Endothelial cell of umbilical vein (primary cell): ENCODE results near the gene DNAJB8. TPM values are rescaled to one million over a fixed set of nuclear protein-coding genes. Genes with fewer than 3 reads are reported as not detected.
A peak's percentile ranks its signal among the peaks of the same experiment; 100 is the strongest.

ENCODE experiments used
- BruUV-seq: library from RNA; stranded (reverse); fragments of 400-500 nt; replicated peaks from 2 replicates; lab custom pipeline; 2021; lab: Mats Ljungman, UMichigan
- CTCF ChIA-PET: fragments of 300-600, 350-600 bp; sonication (Branson Sonifier 250); formaldehyde crosslinking; loops from one replicate; lab custom pipeline; 2021; ENCODE audit warnings: antibody characterized with exemption, inconsistent platforms; lab: Charles Lee
- POLR2A ChIA-PET: fragments of 300-600, 350-600 bp; sonication (Branson Sonifier 250); formaldehyde crosslinking; loops from one replicate; lab custom pipeline; 2021; ENCODE audit warnings: antibody characterized with exemption, inconsistent platforms; lab: Charles Lee
- DNase-seq: peaks from one replicate; pipeline ENCODE4 v3.0.0-alpha.2; 2011; ENCODE audit warnings: low read depth, low spot score
- FAIRE-seq: peaks from 2 replicates; lab custom pipeline; 2011; peaks lifted over from hg19 to GRCh38; lab: Jason Lieb, UNC
- H2AFZ ChIP-seq: 2 replicates; pipeline ENCODE4 v1.6.0; 2012; ENCODE audit warnings: low read depth, low read length, control low read depth, inconsistent platforms
- H3K27ac ChIP-seq: 2 replicates; pipeline ENCODE4 v1.5.1; 2011; ENCODE audit warnings: low read depth, mild to moderate bottlenecking, control low read depth, low read length, moderate library complexity; ENCODE audit not compliant: insufficient read depth
- H3K27me3 ChIP-seq, 2 experiments: 2 replicates each; pipeline versions ENCODE4 v1.6.0 to v1.6.1; 2011; ENCODE audit warnings: low read length in 2 of 2, mixed read lengths in 1 of 2; ENCODE audit not compliant: control insufficient read depth in 2 of 2, insufficient read depth in 2 of 2
- H3K36me3 ChIP-seq, 2 experiments: 2 replicates in 1 of 2; 3 replicates in 1 of 2; pipeline ENCODE4 v1.5.1; 2011; ENCODE audit warnings: low read length in 2 of 2, mild to moderate bottlenecking in 1 of 2, moderate library complexity in 1 of 2; ENCODE audit not compliant: control insufficient read depth in 2 of 2, insufficient read depth in 2 of 2; ENCODE audit errors: extremely low read depth in 1 of 2
- H3K4me1 ChIP-seq: 3 replicates; pipeline ENCODE4 v1.5.1; 2011; ENCODE audit warnings: mild to moderate bottlenecking, low read length; ENCODE audit not compliant: control insufficient read depth, insufficient read depth; ENCODE audit errors: extremely low read depth
- H3K4me2 ChIP-seq: 2 replicates; pipeline ENCODE4 v1.6.1; 2011; ENCODE audit warnings: low read length, control low read depth, mixed read lengths; ENCODE audit not compliant: insufficient read depth
- H3K4me3 ChIP-seq, 3 experiments: fragments of 200-600 bp in 1 of 3; sonication (generic), shearing (Covaris generic) in 1 of 3; replicated peaks in 1 of 3; 2 replicates each; pipeline ENCODE4 v1.5.1; 2011 to 2016; ENCODE audit warnings: control low read depth in 3 of 3, low read length in 3 of 3, mild to moderate bottlenecking in 2 of 3, inconsistent platforms in 1 of 3, low read depth in 1 of 3, moderate library complexity in 1 of 3; ENCODE audit not compliant: insufficient read depth in 1 of 3
- H3K79me2 ChIP-seq: 2 replicates; pipeline ENCODE4 v1.6.0; 2012; ENCODE audit warnings: low read length, inconsistent platforms; ENCODE audit not compliant: control insufficient read depth, insufficient read depth
- H3K9ac ChIP-seq: replicated peaks from 2 replicates; pipeline ENCODE3; 2011; ENCODE audit warnings: low read length, control low read depth; ENCODE audit not compliant: insufficient read depth; ENCODE audit errors: extremely low read depth
- H3K9me1 ChIP-seq: replicated peaks from 3 replicates; pipeline ENCODE4 v1.6.0; 2011; ENCODE audit warnings: mild to moderate bottlenecking, low read length; ENCODE audit not compliant: control insufficient read depth, insufficient read depth; ENCODE audit errors: extremely low read depth
- H3K9me3 ChIP-seq: replicated peaks from 2 replicates; pipeline ENCODE4 v1.5.1; 2012; ENCODE audit warnings: low read length, inconsistent platforms; ENCODE audit not compliant: control insufficient read depth, insufficient read depth
- H4K20me1 ChIP-seq: replicated peaks from 2 replicates; pipeline ENCODE3; 2011; ENCODE audit warnings: mild to moderate bottlenecking, low read length; ENCODE audit not compliant: control insufficient read depth, insufficient read depth; ENCODE audit errors: extremely low read depth
- FOS ChIP-seq: IDR thresholded peaks from 2 replicates; pipeline ENCODE4 v1.6.1; 2011; ENCODE audit warnings: mild to moderate bottlenecking, low read length, moderate library complexity, borderline replicate concordance; ENCODE audit not compliant: insufficient read depth
- GATA2 ChIP-seq: IDR thresholded peaks from 2 replicates; pipeline ENCODE4 v1.7.0; 2011; ENCODE audit warnings: low read depth, mild to moderate bottlenecking, moderate library complexity, mixed read lengths, low read length; ENCODE audit not compliant: insufficient read length, insufficient read depth
- JUN ChIP-seq: IDR thresholded peaks from 2 replicates; pipeline ENCODE4 v1.6.1; 2011; ENCODE audit warnings: borderline replicate concordance, low read depth; ENCODE audit not compliant: insufficient read length, insufficient read depth
- POLR2AphosphoS5 ChIP-seq: IDR thresholded peaks from 2 replicates; pipeline ENCODE4 v1.6.1; 2012; ENCODE audit warnings: low read depth, mild to moderate bottlenecking, control low read depth, low read length, moderate library complexity; ENCODE audit not compliant: insufficient read depth
- dilution Hi-C: fragments of 300-500 bp; cut with MboI; formaldehyde crosslinking; loops from one replicate; pipeline ENCODE4 v1.15.0; 2019; ENCODE audit warnings: low sequenced_read_pairs; ENCODE audit not compliant: extremely low pct_ligation_motif_present
- intact Hi-C: fragments of 100-400 bp; cut with micrococcal nuclease; formaldehyde crosslinking; loops from one replicate; pipeline ENCODE4 v1.10.0; 2022
- polyA plus RNA-seq, 4 experiments: library from polyadenylated mRNA; depleted of rRNA in 3 of 4; stranded (reverse) in 3 of 4; unstranded in 1 of 4; fragments of >200 nt; gene quantifications; 2 replicates each; pipeline versions ENCODE4 v1.2.1 to v1.2.3, GENCODE V29; 2011 to 2012; ENCODE audit warnings: missing spikeins in 1 of 4
- total RNA-seq: library from RNA; stranded (reverse); gene quantifications from 2 replicates; pipeline ENCODE4 v1.2.3, GENCODE V29; 2021
- TF ChIP-seq, protein P1 (sequence below): IDR thresholded peaks from 2 replicates; pipeline ENCODE4 v1.6.1; 2011; ENCODE audit not compliant: insufficient read depth, insufficient read length
- TF ChIP-seq, protein P2 (sequence below), 2 donors: IDR thresholded peaks; 1 replicate in 1 of 2; 2 replicates in 1 of 2; pipeline ENCODE4 v1.5.1; 2011; ENCODE audit warnings: low read length in 2 of 2, mild to moderate bottlenecking in 2 of 2, moderate library complexity in 2 of 2, control low read depth in 1 of 2, inconsistent platforms in 1 of 2, low read depth in 1 of 2; ENCODE audit not compliant: insufficient read depth in 1 of 2; ENCODE audit errors: extremely low read depth in 1 of 2

Gene DNAJB8
- total and polyA plus RNA-seq, 2 donors (not counting 3 experiments of a cell fraction or from before 2014, with no cell fraction given): not detected

DNA sequence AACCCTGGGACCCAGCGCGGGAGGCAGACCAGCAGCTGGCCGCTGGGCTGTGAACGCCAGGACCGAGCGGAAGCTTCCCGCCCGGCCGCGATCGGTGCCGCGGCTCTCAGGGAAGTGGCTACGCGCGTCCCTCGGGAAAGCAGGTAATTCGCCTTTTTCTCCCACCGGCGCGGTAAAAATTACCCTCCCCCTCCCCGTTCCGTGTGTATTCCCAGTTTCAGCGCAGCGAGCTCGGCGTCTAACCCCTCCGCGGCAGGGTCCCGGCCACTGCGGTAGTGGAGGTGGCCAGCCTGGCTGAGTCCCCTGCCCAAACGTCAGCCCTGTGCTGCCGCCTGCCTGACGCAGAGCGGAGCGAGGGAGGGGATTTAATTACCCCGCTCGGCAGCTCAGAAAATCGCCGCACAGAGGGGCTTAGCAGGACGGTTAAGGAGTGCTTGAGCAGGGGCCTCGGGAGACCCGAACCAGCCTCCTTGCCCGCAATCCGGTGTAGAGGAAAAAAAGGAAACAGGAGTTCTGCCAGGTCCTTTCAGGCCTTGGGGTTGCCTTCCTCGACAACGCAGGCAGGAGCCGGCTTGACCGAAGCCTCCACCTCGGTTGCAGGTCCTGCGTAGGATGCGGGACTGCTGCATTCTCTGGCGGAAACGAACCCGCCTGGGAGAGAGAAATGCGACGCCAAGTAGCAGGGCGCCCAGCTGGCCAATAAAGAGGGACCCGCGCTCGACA lies 23.4 kb upstream of the DNAJB8 start:
- Histone ChIP-seq H2AFZ (no peak overlapping the region), H3K4me3 (peak overlapping the region; percentile 77 to 95 (median 83)), H4K20me1 (no peaks in the 10 kb centered on the region), H3K4me2 (peak overlapping the region; percentile 76), H3K27ac (peak overlapping the region; percentile 97), H3K36me3 (peaks cover 0 to 6% of the 10 kb centered on the region in 2 experiments), H3K9me3 (no peaks in the 10 kb centered on the region), H3K79me2 (peaks cover 98% of the 10 kb centered on the region), H3K4me1 (peaks cover 14% of the 10 kb centered on the region), H3K27me3 (no peaks in the 10 kb centered on the region), H3K9ac (peak overlapping the region; percentile 94), H3K9me1 (no peaks in the 10 kb centered on the region)
- ChIA-PET POLR2A (no interaction called here), CTCF (interaction anchor here (0.8 to 2.5 kb wide), 16 partner anchors 7 to 118 kb away, joined by 3 to 23 read pairs (median 6); no protein-coding TSS in a partner anchor)
- FAIRE-seq (peak; percentile 58), DNase-seq (peak; percentile 77)
- intact Hi-C loops (loop anchor here (1.0 to 5.0 kb wide), 3 partner anchors 9 to 393 kb away; no protein-coding TSS in a partner anchor), dilution Hi-C loops (no loop called here)
- no TSS peak for BruUV-seq
- TF ChIP-seq, protein P1, sequence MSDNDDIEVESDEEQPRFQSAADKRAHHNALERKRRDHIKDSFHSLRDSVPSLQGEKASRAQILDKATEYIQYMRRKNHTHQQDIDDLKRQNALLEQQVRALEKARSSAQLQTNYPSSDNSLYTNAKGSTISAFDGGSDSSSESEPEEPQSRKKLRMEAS: no peak
- TF ChIP-seq, protein P2, sequence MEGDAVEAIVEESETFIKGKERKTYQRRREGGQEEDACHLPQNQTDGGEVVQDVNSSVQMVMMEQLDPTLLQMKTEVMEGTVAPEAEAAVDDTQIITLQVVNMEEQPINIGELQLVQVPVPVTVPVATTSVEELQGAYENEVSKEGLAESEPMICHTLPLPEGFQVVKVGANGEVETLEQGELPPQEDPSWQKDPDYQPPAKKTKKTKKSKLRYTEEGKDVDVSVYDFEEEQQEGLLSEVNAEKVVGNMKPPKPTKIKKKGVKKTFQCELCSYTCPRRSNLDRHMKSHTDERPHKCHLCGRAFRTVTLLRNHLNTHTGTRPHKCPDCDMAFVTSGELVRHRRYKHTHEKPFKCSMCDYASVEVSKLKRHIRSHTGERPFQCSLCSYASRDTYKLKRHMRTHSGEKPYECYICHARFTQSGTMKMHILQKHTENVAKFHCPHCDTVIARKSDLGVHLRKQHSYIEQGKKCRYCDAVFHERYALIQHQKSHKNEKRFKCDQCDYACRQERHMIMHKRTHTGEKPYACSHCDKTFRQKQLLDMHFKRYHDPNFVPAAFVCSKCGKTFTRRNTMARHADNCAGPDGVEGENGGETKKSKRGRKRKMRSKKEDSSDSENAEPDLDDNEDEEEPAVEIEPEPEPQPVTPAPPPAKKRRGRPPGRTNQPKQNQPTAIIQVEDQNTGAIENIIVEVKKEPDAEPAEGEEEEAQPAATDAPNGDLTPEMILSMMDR (IDR thresholded peaks at IDR 0.05; ENCODE audit: extremely low read depth in 1 of 2, insufficient read depth in 1 of 2, low read depth in 1 of 2, low read length in 2 of 2): no peak
- TF ChIP-seq POLR2AphosphoS5 (no peak), FOS (no peak), JUN (no peak), GATA2 (no peak)
